PC-3 (cell line): ENCODE measurements around the gene JAML.

ENCODE experiments used
- EZH2 ChIP-seq: fragments of 300-600 bp; sonication (generic); IDR thresholded peaks from one replicate; pipeline ENCODE4 v1.6.1; 2017; ENCODE audit warnings: antibody characterized with exemption, mild to moderate bottlenecking, low read length; ENCODE audit not compliant: unreplicated experiment
- EZH2phosphoT487 ChIP-seq: fragments of 300-600 bp; sonication (generic); IDR thresholded peaks from 2 replicates; pipeline ENCODE4 v1.6.1; 2018; ENCODE audit warnings: mild to moderate bottlenecking, antibody characterized with exemption, low read length, borderline replicate concordance
- TF ChIP-seq, protein P1 (sequence below): fragments of 300-600 bp; sonication (generic); conservative IDR thresholded peaks from 2 replicates; pipeline ENCODE4 v1.5.1; 2017; ENCODE audit warnings: antibody characterized with exemption, low read depth, mild to moderate bottlenecking, low read length

DNA sequence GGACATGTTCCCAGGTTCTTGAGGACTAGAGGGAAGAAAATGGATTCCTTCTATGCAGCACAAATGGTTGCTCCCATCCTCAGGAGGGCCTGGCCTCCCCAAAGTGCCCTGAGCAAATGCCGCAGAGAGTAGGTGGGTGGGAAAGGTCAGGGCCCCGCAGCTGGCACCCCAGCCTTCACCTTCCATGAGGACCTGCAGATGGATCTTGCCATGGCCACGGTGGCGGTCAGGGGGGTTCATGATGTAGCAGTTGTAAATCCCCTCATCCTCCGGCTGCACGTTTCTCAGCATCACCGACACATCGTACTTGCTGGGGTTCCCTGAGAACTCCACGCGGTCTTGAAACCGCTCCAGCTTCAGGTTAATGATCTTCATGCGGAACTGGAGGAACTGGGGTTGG lies 56.9 kb downstream of the JAML start:
- TF ChIP-seq, protein P1, sequence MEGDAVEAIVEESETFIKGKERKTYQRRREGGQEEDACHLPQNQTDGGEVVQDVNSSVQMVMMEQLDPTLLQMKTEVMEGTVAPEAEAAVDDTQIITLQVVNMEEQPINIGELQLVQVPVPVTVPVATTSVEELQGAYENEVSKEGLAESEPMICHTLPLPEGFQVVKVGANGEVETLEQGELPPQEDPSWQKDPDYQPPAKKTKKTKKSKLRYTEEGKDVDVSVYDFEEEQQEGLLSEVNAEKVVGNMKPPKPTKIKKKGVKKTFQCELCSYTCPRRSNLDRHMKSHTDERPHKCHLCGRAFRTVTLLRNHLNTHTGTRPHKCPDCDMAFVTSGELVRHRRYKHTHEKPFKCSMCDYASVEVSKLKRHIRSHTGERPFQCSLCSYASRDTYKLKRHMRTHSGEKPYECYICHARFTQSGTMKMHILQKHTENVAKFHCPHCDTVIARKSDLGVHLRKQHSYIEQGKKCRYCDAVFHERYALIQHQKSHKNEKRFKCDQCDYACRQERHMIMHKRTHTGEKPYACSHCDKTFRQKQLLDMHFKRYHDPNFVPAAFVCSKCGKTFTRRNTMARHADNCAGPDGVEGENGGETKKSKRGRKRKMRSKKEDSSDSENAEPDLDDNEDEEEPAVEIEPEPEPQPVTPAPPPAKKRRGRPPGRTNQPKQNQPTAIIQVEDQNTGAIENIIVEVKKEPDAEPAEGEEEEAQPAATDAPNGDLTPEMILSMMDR, result no peak
- TF ChIP-seq EZH2 (no peak), EZH2phosphoT487 (no peak)
